ENCODE data around the gene NQO2. TPM values are rescaled to one million over a fixed set of nuclear protein-coding genes. Genes with fewer than 3 reads are reported as not detected.
"Not testable (repeated sequence)": the region's sequence is repeated elsewhere in the genome, so short reads cannot be mapped to it uniquely, and the experiment has no call there.

NQO2 gene
- total RNA-seq, 1 donor from 2014 or later, result 9.4 TPM

DNA sequence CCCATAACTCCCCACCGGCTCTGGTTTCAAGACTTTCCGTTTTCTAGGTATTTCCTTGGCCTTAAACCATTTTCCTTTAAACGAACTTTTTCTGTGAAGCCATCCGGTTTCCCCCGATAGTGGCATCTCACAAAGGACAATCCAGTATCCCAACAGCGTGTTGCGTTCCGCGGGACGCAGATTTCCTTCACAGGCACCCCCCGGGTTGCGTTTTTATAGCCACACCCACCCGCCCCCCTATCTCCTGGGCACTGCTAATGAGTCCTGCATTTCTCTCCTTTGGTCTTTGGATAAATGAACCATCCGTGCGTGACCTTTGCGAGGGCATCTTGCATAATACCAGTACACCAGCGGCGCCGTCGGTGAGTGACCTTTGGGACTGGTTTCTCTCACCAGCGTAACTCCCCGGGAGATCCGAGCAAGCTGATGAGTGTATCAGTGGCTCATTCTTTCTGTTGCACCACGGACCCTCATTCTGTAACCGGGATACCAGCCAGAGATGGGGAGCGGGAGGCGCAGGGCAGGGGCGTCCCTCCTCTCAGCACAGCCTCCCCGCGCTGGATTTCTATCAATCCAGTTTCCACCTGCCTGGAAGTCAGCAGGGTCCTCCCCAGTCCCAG is 586 bp upstream of the NQO2 start:
- Mint-ChIP-seq H3K9me3 (ENCODE audit: unreplicated experiment) (no peaks in the 10 kb centered on the region), H3K27ac (ENCODE audit: unreplicated experiment) (peak overlapping the region; percentile 66), H3K36me3 (ENCODE audit: low read depth, unreplicated experiment) (no peaks in the 10 kb centered on the region), H3K4me3 (ENCODE audit: unreplicated experiment) (peak overlapping the region; percentile 85), H3K27me3 (ENCODE audit: low read depth, unreplicated experiment) (peaks cover 2% of the 10 kb centered on the region), H3K4me1 (ENCODE audit: low read depth, unreplicated experiment) (peaks cover 4% of the 10 kb centered on the region)
- Histone ChIP-seq H3K79me2 (ENCODE audit: insufficient read depth, low read length) (peaks cover 4% of the 10 kb centered on the region), H3K4me3 (ENCODE audit: insufficient read depth, low read depth, low read length) (peak overlapping the region; percentile 62), H3K9ac (ENCODE audit: low read length) (peak overlapping the region; percentile 71), H3K4me2 (ENCODE audit: low read length) (peak overlapping the region; percentile 90), H3K9me3 (ENCODE audit: insufficient read depth, low read depth, low read length) (no peaks in the 10 kb centered on the region), H3K27ac (ENCODE audit: low read depth, low read length) (peak overlapping the region; percentile 47), H3K27me3 (ENCODE audit: insufficient read depth, low read length) (no peaks in the 10 kb centered on the region), H2AFZ (ENCODE audit: low read depth, low read length) (peak overlapping the region; percentile 88), H4K20me1 (ENCODE audit: insufficient read depth, low read length) (no peaks in the 10 kb centered on the region), H3K4me1 (ENCODE audit: insufficient read depth, low read length) (peaks cover 23% of the 10 kb centered on the region), H3K36me3 (ENCODE audit: insufficient read depth, low read length) (no peaks in the 10 kb centered on the region)
- FAIRE-seq (no peak), DNase-seq (ENCODE audit: low read depth) (peak; percentile 53)
- TF ChIP-seq EZH2 (IDR thresholded peaks at IDR 0.05; ENCODE audit: insufficient read depth, low read length), result no peak
- TF ChIP-seq CTCF (IDR thresholded peaks at IDR 0.05; ENCODE audit: insufficient read depth, low read depth, low read length), result no peak

DNA sequence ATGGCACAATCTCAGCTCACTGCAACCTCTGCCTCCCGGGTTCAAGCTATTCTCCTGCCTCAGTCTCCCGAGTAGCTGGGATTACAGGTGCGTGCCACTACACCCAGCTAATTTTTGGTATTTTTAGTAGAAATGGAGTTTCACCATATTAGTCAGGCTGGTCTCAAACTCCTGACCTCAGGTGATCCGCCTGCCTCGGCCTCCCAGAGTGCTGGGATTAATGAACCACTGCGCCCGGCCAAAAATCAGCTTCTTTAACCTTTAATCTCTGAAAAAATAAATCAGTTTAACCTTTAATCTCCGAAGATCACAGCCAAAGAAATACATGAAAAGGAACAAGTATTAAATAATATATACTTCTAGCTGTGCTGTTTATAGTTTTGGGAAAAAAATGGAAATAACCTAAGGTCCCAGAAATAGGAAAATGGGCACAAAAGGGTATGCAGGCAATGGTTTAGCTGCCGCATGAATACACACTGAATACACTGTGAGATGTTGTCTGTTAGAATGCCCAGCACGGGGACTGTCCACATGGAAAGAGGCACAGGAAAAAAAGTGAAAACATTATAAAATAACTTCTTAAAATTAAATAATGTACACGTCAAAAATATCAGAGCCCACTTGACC is 1.6 kb downstream of the NQO2 start:
- H3K9me3 Mint-ChIP-seq (ENCODE audit: unreplicated experiment), result peaks cover 1% of the 10 kb centered on the region
- Histone ChIP-seq H4K20me1 (ENCODE audit: insufficient read depth, low read length) (no peaks in the 10 kb centered on the region), H3K27me3 (ENCODE audit: insufficient read depth, low read length) (no peaks in the 10 kb centered on the region), H3K79me2 (ENCODE audit: insufficient read depth, low read length) (peaks cover 4% of the 10 kb centered on the region), H3K27ac (ENCODE audit: low read depth, low read length) (peak overlapping the region; percentile 28), H2AFZ (ENCODE audit: low read depth, low read length) (no peak overlapping the region), H3K36me3 (ENCODE audit: insufficient read depth, low read length) (no peaks in the 10 kb centered on the region), H3K4me3 (ENCODE audit: insufficient read depth, low read depth, low read length) (no peak overlapping the region), H3K4me1 (ENCODE audit: insufficient read depth, low read length) (peaks cover 23% of the 10 kb centered on the region), H3K9me3 (ENCODE audit: insufficient read depth, low read depth, low read length) (no peaks in the 10 kb centered on the region), H3K4me2 (ENCODE audit: low read length) (peak overlapping the region; percentile 15), H3K9ac (ENCODE audit: low read length) (no peak overlapping the region)
- H3K4me1 Mint-ChIP-seq (ENCODE audit: low read depth, unreplicated experiment), result peaks cover 4% of the 10 kb centered on the region
- FAIRE-seq (no peak), DNase-seq (ENCODE audit: low read depth) (no peak)
- no peak overlapping the region for H3K27ac Mint-ChIP-seq (ENCODE audit: unreplicated experiment)
- H3K36me3 Mint-ChIP-seq (ENCODE audit: low read depth, unreplicated experiment), result peaks cover 5% of the 10 kb centered on the region
- peak overlapping the region; percentile 70 for H3K4me3 Mint-ChIP-seq (ENCODE audit: unreplicated experiment)
- peaks cover 2% of the 10 kb centered on the region for H3K27me3 Mint-ChIP-seq (ENCODE audit: low read depth, unreplicated experiment)
- TF ChIP-seq CTCF (IDR thresholded peaks at IDR 0.05; ENCODE audit: insufficient read depth, low read depth, low read length) (no peak), EZH2 (IDR thresholded peaks at IDR 0.05; ENCODE audit: insufficient read depth, low read length) (no peak)

DNA sequence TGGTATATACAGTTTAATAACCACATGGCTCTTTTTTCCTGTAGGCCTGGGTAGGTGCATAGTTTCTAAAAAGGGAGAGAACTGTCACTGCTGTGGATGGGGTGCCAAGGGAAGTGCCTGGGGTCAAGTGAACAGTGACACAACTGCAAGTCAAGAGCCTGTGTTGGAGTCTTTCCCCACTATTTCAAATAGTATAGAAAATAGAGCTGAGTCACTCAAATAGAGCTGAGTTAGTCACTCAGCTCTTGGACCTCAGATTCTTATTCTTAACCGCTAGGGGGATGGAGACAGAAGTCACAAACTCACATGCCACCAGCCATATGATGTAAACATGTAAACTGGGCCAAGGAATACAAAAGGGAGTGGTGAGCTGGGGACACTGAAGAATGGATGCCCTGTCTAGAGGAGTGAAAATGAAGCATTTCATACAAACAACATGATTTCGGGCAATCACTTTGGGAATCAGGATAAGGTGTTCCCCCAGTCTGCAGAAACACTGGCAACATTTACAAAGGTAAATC is 2.1 kb downstream of the NQO2 start:
- Histone ChIP-seq H3K9ac (ENCODE audit: low read length) (no peak overlapping the region), H3K36me3 (ENCODE audit: insufficient read depth, low read length) (no peaks in the 10 kb centered on the region), H2AFZ (ENCODE audit: low read depth, low read length) (no peak overlapping the region), H4K20me1 (ENCODE audit: insufficient read depth, low read length) (no peaks in the 10 kb centered on the region), H3K4me3 (ENCODE audit: insufficient read depth, low read depth, low read length) (no peak overlapping the region), H3K9me3 (ENCODE audit: insufficient read depth, low read depth, low read length) (no peaks in the 10 kb centered on the region), H3K4me1 (ENCODE audit: insufficient read depth, low read length) (peaks cover 23% of the 10 kb centered on the region), H3K27ac (ENCODE audit: low read depth, low read length) (peak overlapping the region; percentile 28), H3K79me2 (ENCODE audit: insufficient read depth, low read length) (peaks cover 4% of the 10 kb centered on the region), H3K4me2 (ENCODE audit: low read length) (peak overlapping the region; percentile 15), H3K27me3 (ENCODE audit: insufficient read depth, low read length) (no peaks in the 10 kb centered on the region)
- peaks cover 4% of the 10 kb centered on the region for H3K4me1 Mint-ChIP-seq (ENCODE audit: low read depth, unreplicated experiment)
- H3K27ac Mint-ChIP-seq (ENCODE audit: unreplicated experiment), result no peak overlapping the region
- H3K4me3 Mint-ChIP-seq (ENCODE audit: unreplicated experiment), result no peak overlapping the region
- FAIRE-seq (no peak), DNase-seq (ENCODE audit: low read depth) (peak; percentile 53)
- peaks cover under 1% of the 10 kb centered on the region for H3K27me3 Mint-ChIP-seq (ENCODE audit: low read depth, unreplicated experiment)
- H3K9me3 Mint-ChIP-seq (ENCODE audit: unreplicated experiment), result peaks cover 1% of the 10 kb centered on the region
- TF ChIP-seq EZH2 (IDR thresholded peaks at IDR 0.05; ENCODE audit: insufficient read depth, low read length) (no peak), CTCF (IDR thresholded peaks at IDR 0.05; ENCODE audit: insufficient read depth, low read depth, low read length) (peak; percentile 76)
- H3K36me3 Mint-ChIP-seq (ENCODE audit: low read depth, unreplicated experiment), result peaks cover 7% of the 10 kb centered on the region

- FAIRE-seq; H3K9me3 Mint-ChIP-seq (ENCODE audit: unreplicated experiment); H3K27me3 Mint-ChIP-seq (ENCODE audit: low read depth, unreplicated experiment); H3K36me3 Mint-ChIP-seq (ENCODE audit: low read depth, unreplicated experiment); H3K4me2 ChIP-seq (ENCODE audit: low read length); H4K20me1 ChIP-seq (ENCODE audit: insufficient read depth, low read length); H3K9ac ChIP-seq (ENCODE audit: low read length); H3K9me3 ChIP-seq (ENCODE audit: insufficient read depth, low read depth, low read length); H3K27ac ChIP-seq (ENCODE audit: low read depth, low read length); H3K4me3 ChIP-seq (ENCODE audit: insufficient read depth, low read depth, low read length); H3K4me1 Mint-ChIP-seq (ENCODE audit: low read depth, unreplicated experiment); H2AFZ ChIP-seq (ENCODE audit: low read depth, low read length); H3K4me3 Mint-ChIP-seq (ENCODE audit: unreplicated experiment); DNase-seq (ENCODE audit: low read depth); H3K79me2 ChIP-seq (ENCODE audit: insufficient read depth, low read length); H3K27me3 ChIP-seq (ENCODE audit: insufficient read depth, low read length); H3K36me3 ChIP-seq (ENCODE audit: insufficient read depth, low read length): not testable (repeated sequence)
- peak overlapping the region; percentile 53 for H3K27ac Mint-ChIP-seq (ENCODE audit: unreplicated experiment)
- peaks cover 23% of the 10 kb centered on the region for H3K4me1 ChIP-seq (ENCODE audit: insufficient read depth, low read length)
Measured at GRCh38 chr6:3003226-3003625, 3.5 kb downstream of the NQO2 start.
